GM12891 (cell line): ENCODE results near the gene SNPH.

Experiments used
- DNase-seq: peaks from one replicate; pipeline ENCODE4 v3.0.0; 2011; ENCODE audit warnings: low spot score; ENCODE audit not compliant: insufficient read length
- FAIRE-seq: peaks from 2 replicates; lab custom pipeline; 2011; peaks lifted over from hg19 to GRCh38; lab: Jason Lieb, UNC
- PAX5 ChIP-seq: IDR thresholded peaks from 2 replicates; pipeline ENCODE4 v1.6.1; 2011; ENCODE audit warnings: low read length, moderate library complexity, mild to moderate bottlenecking; ENCODE audit not compliant: insufficient read depth, severe bottlenecking
- POLR2A ChIP-seq: IDR thresholded peaks from 2 replicates; pipeline ENCODE4 v1.6.1; 2011; ENCODE audit warnings: low read depth, low read length, control low read depth
- POLR2AphosphoS5 ChIP-seq: IDR thresholded peaks from 2 replicates; pipeline ENCODE4 v1.6.1; 2011; ENCODE audit warnings: low read depth, low read length, control low read depth
- POU2F2 ChIP-seq: IDR thresholded peaks from 2 replicates; pipeline ENCODE4 v1.6.1; 2011; ENCODE audit warnings: low read depth, mild to moderate bottlenecking, control low read depth, low read length, moderate library complexity
- SPI1 ChIP-seq: IDR thresholded peaks from 2 replicates; pipeline ENCODE4 v1.6.1; 2011; ENCODE audit warnings: low read depth, low read length, control low read depth
- TAF1 ChIP-seq: IDR thresholded peaks from 2 replicates; pipeline ENCODE4 v1.6.1; 2011; ENCODE audit warnings: low read depth, low read length, control low read depth

The SNPH gene

DNA sequence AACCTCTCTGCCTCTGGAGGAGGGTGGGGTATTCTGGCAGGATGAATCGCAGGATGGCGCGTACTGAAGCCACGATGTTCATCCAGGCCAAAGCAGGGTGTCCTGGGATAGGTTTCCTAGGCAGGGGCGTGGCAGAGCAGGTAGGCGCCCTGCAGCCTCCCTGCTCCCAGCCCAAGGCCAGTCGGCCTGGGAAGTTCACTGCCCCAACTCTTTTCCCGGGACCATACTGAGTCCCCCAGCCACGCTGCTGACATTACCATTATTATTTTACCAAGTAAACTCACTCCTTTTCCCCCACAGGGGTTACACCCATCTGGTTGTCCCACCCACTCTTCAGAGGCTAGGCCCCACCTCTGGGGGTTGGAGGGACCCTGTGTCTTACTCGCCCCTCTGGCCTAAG lies 41.1 kb downstream of the SNPH start:
- FAIRE-seq (no peak), DNase-seq (no peak)
- no peak for TF ChIP-seq PAX5
- no peak for TF ChIP-seq POLR2AphosphoS5
- no peak for TF ChIP-seq TAF1
- TF ChIP-seq SPI1 = no peak
- TF ChIP-seq POLR2A = no peak
- no peak for TF ChIP-seq POU2F2

DNA sequence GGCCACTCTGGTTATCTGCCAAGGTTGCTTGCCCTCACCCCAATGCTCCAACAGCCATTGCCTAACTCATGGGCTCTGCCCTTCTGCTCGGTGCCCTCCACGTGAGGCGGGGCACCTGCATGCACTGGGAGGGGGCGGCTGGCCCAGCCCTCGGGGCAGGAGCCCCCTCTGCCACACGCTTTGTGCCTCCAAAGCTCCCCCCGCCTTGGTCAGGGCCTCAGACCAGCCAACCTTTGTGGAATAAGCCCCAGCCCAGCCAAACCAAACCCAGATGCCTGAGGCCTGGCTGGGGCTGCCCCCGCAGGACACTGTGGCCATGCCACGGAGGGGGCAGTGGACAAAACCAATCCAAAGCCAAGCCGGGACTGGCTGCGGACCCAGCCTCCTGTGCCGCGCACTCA lies 41.5 kb downstream of the SNPH start:
- no peak for TF ChIP-seq POLR2A
- TF ChIP-seq POLR2AphosphoS5 = no peak
- TF ChIP-seq TAF1 = no peak
- no peak for TF ChIP-seq SPI1
- no peak for TF ChIP-seq PAX5
- FAIRE-seq (no peak), DNase-seq (no peak)

DNA sequence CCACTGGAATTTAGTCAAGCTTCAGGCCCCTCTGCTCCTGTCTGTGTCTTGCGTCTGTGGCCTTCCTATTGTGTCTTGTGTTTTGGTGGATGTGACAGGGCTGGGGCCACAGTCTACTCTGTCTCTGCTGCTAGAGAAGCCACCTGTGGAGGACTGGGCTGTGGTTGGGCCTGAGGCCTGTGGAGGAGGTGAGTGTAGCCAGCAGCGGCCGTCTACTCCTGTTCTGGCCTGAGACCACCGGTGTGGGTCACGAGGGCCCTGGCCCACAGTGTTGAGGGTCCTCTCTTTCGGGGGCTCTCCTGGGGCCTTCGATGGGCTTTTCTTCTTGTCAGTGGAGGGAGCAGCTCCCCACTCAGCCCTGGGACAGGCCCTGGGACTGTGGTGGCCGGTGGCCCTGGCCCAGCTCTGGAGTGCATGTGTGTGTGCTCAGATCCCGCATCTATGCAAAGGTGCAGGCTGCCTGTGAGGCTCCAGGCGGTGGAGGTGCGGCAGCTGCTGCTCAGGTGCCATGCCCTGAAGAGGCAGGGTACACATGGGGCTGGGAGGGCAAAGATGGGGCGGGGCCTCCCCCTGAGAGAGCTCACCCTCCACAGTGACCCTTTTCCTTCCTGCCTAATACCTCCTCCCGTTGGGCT lies 42.1 kb downstream of the SNPH start:
- FAIRE-seq = no peak
- no peak for DNase-seq
- no peak for TF ChIP-seq SPI1
- no peak for TF ChIP-seq POLR2AphosphoS5
- TF ChIP-seq PAX5 = no peak

DNA sequence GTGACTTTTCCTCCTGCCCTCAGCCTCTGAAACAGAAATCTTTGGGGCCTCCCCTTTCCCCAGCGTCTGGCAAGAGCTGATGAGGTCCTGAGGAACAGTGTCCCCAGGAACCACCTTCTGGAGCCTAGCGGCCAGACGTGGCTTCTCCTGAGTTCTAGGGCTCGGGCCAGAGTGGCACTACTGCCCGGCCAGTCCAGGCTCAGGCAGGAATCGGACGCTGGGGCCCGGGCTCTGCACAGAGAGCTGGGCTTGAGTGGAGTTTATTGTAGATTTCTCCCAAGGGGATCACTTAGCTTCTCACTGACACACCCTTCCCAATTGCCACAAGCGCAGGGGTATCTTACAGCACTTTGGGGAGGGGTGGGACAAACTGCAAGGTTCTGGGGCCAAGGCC lies 42.6 kb downstream of the SNPH start:
- no peak for DNase-seq
- TF ChIP-seq SPI1 (no peak), POLR2AphosphoS5 (no peak), POU2F2 (no peak), POLR2A (no peak), PAX5 (no peak), TAF1 (no peak)
- no peak for FAIRE-seq

DNA sequence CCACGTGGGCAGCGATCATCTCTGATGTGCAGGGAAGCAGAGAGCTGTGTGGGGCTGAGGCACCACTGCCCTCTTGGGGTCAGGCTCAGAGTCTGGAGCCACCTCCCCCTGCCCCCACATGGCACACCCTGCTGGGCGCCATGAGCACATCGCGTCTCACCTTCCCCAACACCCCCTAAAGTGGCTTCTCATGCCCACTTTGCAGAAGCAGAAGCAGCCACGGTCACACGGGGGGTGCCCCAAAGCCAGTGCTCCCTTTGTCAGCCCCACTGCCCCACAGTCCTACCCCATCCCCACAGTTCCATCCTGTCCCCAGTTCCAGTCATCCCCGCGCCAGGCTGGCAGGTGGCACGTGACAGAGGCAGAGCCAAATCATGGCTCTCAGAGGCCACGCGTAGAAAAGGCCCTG lies 43.3 kb downstream of the SNPH start:
- no peak for FAIRE-seq
- TF ChIP-seq SPI1 (no peak), POLR2AphosphoS5 (no peak), TAF1 (no peak), PAX5 (no peak), POU2F2 (no peak), POLR2A (no peak)
- no peak for DNase-seq

DNA sequence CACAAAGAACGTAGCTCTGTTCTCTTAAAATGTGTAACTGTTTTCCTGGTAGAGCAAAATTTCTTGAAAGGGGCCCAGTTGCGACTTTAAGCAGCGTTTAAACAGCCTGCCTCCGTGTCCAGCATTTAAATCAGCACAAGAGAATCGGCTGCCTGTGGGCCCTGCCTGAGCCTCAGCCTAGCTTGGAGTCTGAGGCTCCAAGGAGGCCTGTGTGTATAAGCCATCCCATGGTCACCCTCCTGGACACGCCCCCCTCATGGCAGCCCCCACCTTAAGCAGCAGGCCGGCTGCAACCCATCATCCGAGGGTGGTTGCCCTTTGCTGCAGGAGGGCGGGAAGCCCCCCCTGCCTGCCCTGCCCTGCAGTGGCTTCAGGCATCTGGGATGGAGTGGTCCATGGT lies 44.0 kb downstream of the SNPH start:
- DNase-seq = no peak
- TF ChIP-seq POLR2A (no peak), POLR2AphosphoS5 (no peak), SPI1 (no peak), PAX5 (no peak), POU2F2 (no peak), TAF1 (no peak)
- no peak for FAIRE-seq

DNA sequence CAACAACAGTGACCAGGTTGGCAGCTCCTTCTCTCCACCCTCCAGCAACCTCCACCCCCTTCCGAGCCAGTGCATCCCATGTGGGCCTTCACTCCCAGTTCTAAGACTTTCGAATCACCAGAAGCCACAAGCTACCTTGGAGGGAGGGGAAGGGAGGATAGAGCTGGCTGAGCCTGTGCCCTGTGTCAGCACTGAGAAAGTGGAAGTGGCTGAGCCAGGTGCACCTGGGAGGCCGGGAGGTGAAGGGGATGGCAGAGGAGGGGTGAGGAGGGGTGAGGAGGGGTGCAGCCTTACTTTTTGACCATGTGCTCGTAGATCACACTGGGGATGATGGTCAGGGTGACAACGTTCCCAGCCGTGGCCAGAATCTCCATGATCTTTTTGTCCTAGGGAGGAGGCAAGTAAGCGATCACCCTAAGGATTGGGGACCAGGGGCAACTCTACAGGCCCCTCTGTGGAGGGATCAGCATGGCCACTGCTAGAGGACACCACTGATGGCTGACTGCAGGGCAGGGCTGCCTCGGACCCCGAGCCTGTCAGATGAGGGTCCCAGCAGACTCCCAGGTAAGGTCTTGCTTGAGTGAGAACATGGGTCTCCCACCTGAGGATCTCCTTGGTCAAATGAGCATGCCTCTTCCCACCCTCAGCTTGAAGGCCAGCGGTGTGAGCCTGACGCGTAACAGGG lies 44.6 kb downstream of the SNPH start:
- DNase-seq (no peak), FAIRE-seq (no peak)
- TF ChIP-seq SPI1 (no peak), POU2F2 (no peak), POLR2A (no peak), POLR2AphosphoS5 (no peak), PAX5 (no peak), TAF1 (no peak)

DNA sequence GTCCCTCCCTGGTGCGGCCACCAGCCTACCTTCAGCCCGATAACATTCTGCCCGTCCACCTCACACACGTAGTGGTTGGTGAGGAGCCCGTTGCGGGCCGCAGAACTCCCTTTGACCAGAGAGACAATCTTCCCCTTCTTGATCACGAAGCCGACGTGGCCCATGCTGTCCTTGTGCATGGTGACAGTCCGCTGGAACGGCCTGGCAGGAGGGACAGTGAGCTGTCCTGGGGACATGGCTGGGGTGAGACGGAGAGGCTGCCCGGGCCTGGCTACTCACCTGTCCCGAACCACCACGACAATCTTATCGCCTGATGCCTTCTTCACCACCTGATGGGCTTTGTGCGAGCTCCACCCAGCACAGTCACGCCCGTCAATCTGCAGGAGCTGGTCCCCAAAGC lies 46.2 kb downstream of the SNPH start:
- DNase-seq = no peak

DNA sequence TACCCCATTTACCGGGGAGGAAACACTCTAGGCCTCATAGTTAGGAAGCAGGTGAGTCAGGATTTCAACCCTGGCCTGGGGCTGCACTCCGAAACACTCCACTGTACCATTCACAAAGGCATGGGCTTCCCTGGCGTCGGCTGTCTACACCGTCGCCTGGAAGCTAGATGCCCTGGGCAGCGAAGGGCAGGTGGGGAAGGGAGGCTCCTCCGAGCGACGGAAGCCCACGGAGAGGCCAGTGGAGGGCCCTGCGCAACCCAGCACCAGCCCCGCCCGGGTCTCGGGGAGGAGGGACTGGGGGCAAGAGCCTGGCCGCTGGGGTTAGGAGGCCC lies 46.8 kb downstream of the SNPH start:
- no peak for FAIRE-seq
- TF ChIP-seq PAX5 (no peak), TAF1 (no peak), SPI1 (no peak), POLR2AphosphoS5 (no peak), POU2F2 (no peak), POLR2A (no peak)
- no peak for DNase-seq

More for the DNA sequence above, 46.2 kb downstream of the SNPH start:
- FAIRE-seq = no peak
- TF ChIP-seq TAF1 (no peak), SPI1 (no peak), POU2F2 (no peak), PAX5 (no peak), POLR2A (no peak), POLR2AphosphoS5 (no peak)
